ENCODE measurements around the gene TACC3.

TACC3 gene

GRCh38 chr4:1762264-1763010 lies 41.1 kb downstream of the TACC3 start:
- H3K4me2 ChIP-seq (ENCODE audit: low read length): no peak overlapping the region
- peaks cover 22% of the 10 kb centered on the region for H3K27me3 ChIP-seq (ENCODE audit: control insufficient read depth, low read length)
- H3K27ac ChIP-seq (ENCODE audit: low read depth, low read length): no peak overlapping the region
- H4K20me1 ChIP-seq (ENCODE audit: control insufficient read depth, insufficient read depth, low read depth, low read length): peaks cover 4% of the 10 kb centered on the region; the same call in 1 of the 2 replicates
- no peaks in the 10 kb centered on the region for H3K9me3 ChIP-seq (ENCODE audit: control insufficient read depth, insufficient read depth, low read length)
- H3F3A ChIP-seq (ENCODE audit: control insufficient read depth, insufficient read depth): no peaks in the 10 kb centered on the region
- TF ChIP-seq CTCF (IDR thresholded peaks at IDR 0.05; ENCODE audit: low read depth, low read length, poor library complexity, severe bottlenecking): no peak
- no peak for TF ChIP-seq EZH2phosphoT487 (IDR thresholded peaks at IDR 0.05; ENCODE audit: borderline replicate concordance, low read length)
- H3K4me1 ChIP-seq (ENCODE audit: control insufficient read depth, low read length): peaks cover 7% of the 10 kb centered on the region
- H3K9me2 ChIP-seq (replicated peaks; ENCODE audit: control insufficient read depth, low read length): no peaks in the 10 kb centered on the region
- no peak overlapping the region for H3K4me3 ChIP-seq (ENCODE audit: low read length)
- no peaks in the 10 kb centered on the region for H3K79me2 ChIP-seq (ENCODE audit: control insufficient read depth, low read length)
- no peaks in the 10 kb centered on the region for H3K36me3 ChIP-seq (ENCODE audit: control insufficient read depth, low read length)

GRCh38 chr4:1763070-1763549 lies 41.8 kb downstream of the TACC3 start:
- Histone ChIP-seq H3K79me2 (ENCODE audit: control insufficient read depth, low read length) (no peaks in the 10 kb centered on the region), H3K9me3 (ENCODE audit: control insufficient read depth, insufficient read depth, low read length) (no peaks in the 10 kb centered on the region), H3K4me3 (ENCODE audit: low read length) (no peak overlapping the region), H3K36me3 (ENCODE audit: control insufficient read depth, low read length) (no peaks in the 10 kb centered on the region), H3K4me1 (ENCODE audit: control insufficient read depth, low read length) (peaks cover 10% of the 10 kb centered on the region), H3K27ac (ENCODE audit: low read depth, low read length) (no peak overlapping the region), H3K4me2 (ENCODE audit: low read length) (no peak overlapping the region), H3K27me3 (ENCODE audit: control insufficient read depth, low read length) (peaks cover 23% of the 10 kb centered on the region), H3F3A (ENCODE audit: control insufficient read depth, insufficient read depth) (no peaks in the 10 kb centered on the region), H3K9me2 (replicated peaks; ENCODE audit: control insufficient read depth, low read length) (no peaks in the 10 kb centered on the region), H4K20me1 (ENCODE audit: control insufficient read depth, insufficient read depth, low read depth, low read length) (peaks cover 4% of the 10 kb centered on the region; the same call in 1 of the 2 replicates)
- TF ChIP-seq CTCF (IDR thresholded peaks at IDR 0.05; ENCODE audit: low read depth, low read length, poor library complexity, severe bottlenecking): no peak
- no peak for TF ChIP-seq EZH2phosphoT487 (IDR thresholded peaks at IDR 0.05; ENCODE audit: borderline replicate concordance, low read length)

- H3K27ac ChIP-seq (ENCODE audit: low read depth, low read length): no peak overlapping the region
- no peaks in the 10 kb centered on the region for H3F3A ChIP-seq (ENCODE audit: control insufficient read depth, insufficient read depth)
- peaks cover 4% of the 10 kb centered on the region; the same call in 1 of the 2 replicates for H4K20me1 ChIP-seq (ENCODE audit: control insufficient read depth, insufficient read depth, low read depth, low read length)
- no peak overlapping the region for H3K4me3 ChIP-seq (ENCODE audit: low read length)
- TF ChIP-seq CTCF (IDR thresholded peaks at IDR 0.05; ENCODE audit: low read depth, low read length, poor library complexity, severe bottlenecking) (no peak), EZH2phosphoT487 (IDR thresholded peaks at IDR 0.05; ENCODE audit: borderline replicate concordance, low read length) (no peak)
- no peaks in the 10 kb centered on the region for H3K9me3 ChIP-seq (ENCODE audit: control insufficient read depth, insufficient read depth, low read length)
- H3K27me3 ChIP-seq (ENCODE audit: control insufficient read depth, low read length): peaks cover 28% of the 10 kb centered on the region
- no peak overlapping the region for H3K4me2 ChIP-seq (ENCODE audit: low read length)
- no peaks in the 10 kb centered on the region for H3K9me2 ChIP-seq (replicated peaks; ENCODE audit: control insufficient read depth, low read length)
- H3K79me2 ChIP-seq (ENCODE audit: control insufficient read depth, low read length): no peaks in the 10 kb centered on the region
- H3K4me1 ChIP-seq (ENCODE audit: control insufficient read depth, low read length): peaks cover 15% of the 10 kb centered on the region
- H3K36me3 ChIP-seq (ENCODE audit: control insufficient read depth, low read length): no peaks in the 10 kb centered on the region
Observed at GRCh38 chr4:1763550-1764080, 42.3 kb downstream of the TACC3 start.
